ENCODE data around the gene CCDC33. TPM values are rescaled to one million over a fixed set of nuclear protein-coding genes. Genes with fewer than 3 reads are reported as not detected.
A peak's percentile ranks its signal among the peaks of the same experiment; 100 is the strongest.

The CCDC33 gene
- total and polyA plus RNA-seq, 2 donors (not counting 1 experiment from before 2014, with no cell fraction given): not detected

GRCh38 chr15:74320352-74321247 lies 84.5 kb downstream of the CCDC33 start:
- Mint-ChIP-seq H3K4me1 (peaks cover 4% of the 10 kb centered on the region), H3K9me3 (ENCODE audit: insufficient read depth) (no peaks in the 10 kb centered on the region), H3K27ac (no peak overlapping the region), H3K27me3 (peaks cover 21% of the 10 kb centered on the region), H3K4me3 (no peak overlapping the region)
- no peaks in the 10 kb centered on the region for H3K9me3 ChIP-seq (ENCODE audit: control extremely low read depth in 1 of 3, control insufficient read depth in 2 of 3, insufficient read depth in 1 of 3, low read length in 2 of 3)
- DNase-seq (peak; percentile 30), ATAC-seq (ENCODE audit: low read depth) (no peak)
- 86% methylated on average over 2 of the region's 10 CpGs for WGBS (ENCODE audit: insufficient coverage)
- H3K27me3 ChIP-seq (replicated peaks in 1 of 4; ENCODE audit: control extremely low read depth in 1 of 4, control insufficient read depth in 3 of 4, insufficient read depth in 4 of 4, low read length in 3 of 4): peaks cover 0 to 10% (median 0%) of the 10 kb centered on the region in 4 experiments
- intact Hi-C loops (cut with micrococcal nuclease): no loop called here
- H3K36me3 ChIP-seq (replicated peaks in 1 of 2; ENCODE audit: control extremely low read depth in 1 of 2, control insufficient read depth in 1 of 2, extremely low read depth in 1 of 2, insufficient read depth in 2 of 2, low read length in 1 of 2): no peaks in the 10 kb centered on the region
- TF ChIP-seq EZH2 (IDR thresholded peaks at IDR 0.05; ENCODE audit: borderline replicate concordance, insufficient read depth, low read depth, low read length, poor library complexity, severe bottlenecking): no peak
- TF ChIP-seq, protein P1, sequence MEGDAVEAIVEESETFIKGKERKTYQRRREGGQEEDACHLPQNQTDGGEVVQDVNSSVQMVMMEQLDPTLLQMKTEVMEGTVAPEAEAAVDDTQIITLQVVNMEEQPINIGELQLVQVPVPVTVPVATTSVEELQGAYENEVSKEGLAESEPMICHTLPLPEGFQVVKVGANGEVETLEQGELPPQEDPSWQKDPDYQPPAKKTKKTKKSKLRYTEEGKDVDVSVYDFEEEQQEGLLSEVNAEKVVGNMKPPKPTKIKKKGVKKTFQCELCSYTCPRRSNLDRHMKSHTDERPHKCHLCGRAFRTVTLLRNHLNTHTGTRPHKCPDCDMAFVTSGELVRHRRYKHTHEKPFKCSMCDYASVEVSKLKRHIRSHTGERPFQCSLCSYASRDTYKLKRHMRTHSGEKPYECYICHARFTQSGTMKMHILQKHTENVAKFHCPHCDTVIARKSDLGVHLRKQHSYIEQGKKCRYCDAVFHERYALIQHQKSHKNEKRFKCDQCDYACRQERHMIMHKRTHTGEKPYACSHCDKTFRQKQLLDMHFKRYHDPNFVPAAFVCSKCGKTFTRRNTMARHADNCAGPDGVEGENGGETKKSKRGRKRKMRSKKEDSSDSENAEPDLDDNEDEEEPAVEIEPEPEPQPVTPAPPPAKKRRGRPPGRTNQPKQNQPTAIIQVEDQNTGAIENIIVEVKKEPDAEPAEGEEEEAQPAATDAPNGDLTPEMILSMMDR (IDR thresholded peaks at IDR 0.05): peak; percentile 17
- no peak overlapping the region for H3K27ac ChIP-seq (ENCODE audit: low read length in 2 of 2)
- H3K9ac ChIP-seq (ENCODE audit: low read length): no peak overlapping the region
- H3K4me2 ChIP-seq (replicated peaks; ENCODE audit: low read depth, low read length, poor library complexity, severe bottlenecking): no peak overlapping the region
- H3K4me3 ChIP-seq (ENCODE audit: control extremely low read depth in 1 of 5, extremely low read depth in 1 of 5, insufficient read depth in 1 of 5, low read depth in 2 of 5, low read length in 4 of 5): no peak overlapping the region
- POLR2A ChIA-PET: no interaction called here
- peaks cover 3 to 27% of the 10 kb centered on the region in 2 donors for H3K4me1 ChIP-seq (ENCODE audit: control insufficient read depth in 2 of 2, insufficient read depth in 2 of 2, low read length in 2 of 2)
- CTCF ChIA-PET: interaction anchor here (0.6 to 3.7 kb wide), 10 partner anchors 9 to 349 kb away, joined by 3 to 40 read pairs (median 4); no protein-coding TSS in a partner anchor
- no peak overlapping the region for H2AFZ ChIP-seq (ENCODE audit: insufficient read depth, low read depth, low read length, poor library complexity, severe bottlenecking)
- H3K79me2 ChIP-seq (ENCODE audit: control insufficient read depth, insufficient read depth, low read length): no peaks in the 10 kb centered on the region
- H4K20me1 ChIP-seq (ENCODE audit: control insufficient read depth, insufficient read depth, low read length, poor library complexity, severe bottlenecking): no peaks in the 10 kb centered on the region
